SK-N-SH (cell line): ENCODE results near the gene RPS17. TPM values are rescaled to one million over a fixed set of nuclear protein-coding genes. Genes with fewer than 3 reads are reported as not detected.

ENCODE experiments used
- CTCF ChIA-PET: fragments of 300-600, 350-600 bp; formaldehyde crosslinking; extraction: SDS; loops from one replicate; lab custom pipeline; 2021; lab: Yijun Ruan, JAX
- POLR2A ChIA-PET: fragments of 350-600 bp; sonication (Branson Sonifier 250); formaldehyde crosslinking; extraction: SDS; loops from one replicate; lab custom pipeline; 2020; ENCODE audit warnings: antibody characterized with exemption, inconsistent platforms; lab: Yijun Ruan, JAX
- DNase-seq: peaks from one replicate; pipeline ENCODE4 v3.0.0; 2012
- H2AFZ ChIP-seq: fragments of 200-600 bp; sonication (generic); 2 replicates; pipeline ENCODE4 v1.8.1; 2016; ENCODE audit warnings: antibody characterized with exemption, mild to moderate bottlenecking, low read depth
- H3F3A ChIP-seq: fragments of 200-600 bp; sonication (generic); replicated peaks from 2 replicates; pipeline ENCODE3; 2016; ENCODE audit warnings: antibody characterized with exemption, mild to moderate bottlenecking; ENCODE audit not compliant: insufficient read depth
- H3K27ac ChIP-seq, 2 experiments: fragments of 200-500 bp in 1 of 2; fragments of 200-600 bp in 1 of 2; sonication (Bioruptor generic) in 1 of 2; sonication (generic), shearing (Covaris generic) in 1 of 2; 2 replicates each; pipeline versions ENCODE4 v1.5.1 to v1.6.1; 2014 to 2016; ENCODE audit warnings: low read depth in 2 of 2, inconsistent platforms in 1 of 2, low read length in 1 of 2, mild to moderate bottlenecking in 1 of 2, mixed read lengths in 1 of 2
- H3K27me3 ChIP-seq: fragments of 200-600 bp; sonication (generic), shearing (Covaris generic); 2 replicates; pipeline ENCODE4 v1.6.1; 2016; ENCODE audit warnings: mixed run types; ENCODE audit not compliant: insufficient read depth
- H3K36me3 ChIP-seq, 2 experiments: fragments of 200-500 bp in 1 of 2; fragments of 200-600 bp in 1 of 2; sonication (Bioruptor generic) in 1 of 2; sonication (generic) in 1 of 2; replicated peaks in 1 of 2; 2 replicates each; pipeline versions ENCODE3 to v1.5.1; 2014 to 2016; ENCODE audit warnings: low read length in 1 of 2, mild to moderate bottlenecking in 1 of 2; ENCODE audit not compliant: insufficient read depth in 2 of 2, control insufficient read depth in 1 of 2
- H3K4me1 ChIP-seq, 2 experiments: fragments of 200-500 bp in 1 of 2; fragments of 200-600 bp in 1 of 2; sonication (Bioruptor generic) in 1 of 2; sonication (generic), shearing (Covaris generic) in 1 of 2; 2 replicates each; pipeline versions ENCODE4 v1.5.1 to v1.6.1; 2014 to 2016; ENCODE audit warnings: low read depth in 1 of 2, low read length in 1 of 2, mixed run types in 1 of 2; ENCODE audit not compliant: insufficient read depth in 2 of 2, control insufficient read depth in 1 of 2
- H3K4me2 ChIP-seq: fragments of 200-600 bp; sonication (generic), shearing (Covaris generic); 2 replicates; pipeline ENCODE4 v1.6.1; 2017; ENCODE audit warnings: mixed run types
- H3K4me3 ChIP-seq, 2 experiments: fragments of 200-500 bp in 1 of 2; fragments of 200-600 bp in 1 of 2; sonication (Bioruptor generic) in 1 of 2; sonication (generic), shearing (Covaris generic) in 1 of 2; 2 replicates each; pipeline versions ENCODE4 v1.5.1 to v1.8.1; 2014 to 2016; ENCODE audit warnings: low read depth in 2 of 2, inconsistent platforms in 1 of 2, low read length in 1 of 2, mild to moderate bottlenecking in 1 of 2, mixed read lengths in 1 of 2, moderate library complexity in 1 of 2
- H3K79me2 ChIP-seq: fragments of 200-600 bp; sonication (generic); 2 replicates; pipeline ENCODE4 v1.8.1; 2017; ENCODE audit warnings: mild to moderate bottlenecking; ENCODE audit not compliant: insufficient read depth
- H3K9ac ChIP-seq: fragments of 200-600 bp; sonication (generic); 2 replicates; pipeline ENCODE4 v1.6.1; 2017; ENCODE audit warnings: mixed run types
- H3K9me2 ChIP-seq: fragments of 200-600 bp; sonication (generic); 2 replicates; pipeline ENCODE4 v1.6.1; 2017; ENCODE audit warnings: mixed run types
- H3K9me3 ChIP-seq: fragments of 200-600 bp; sonication (generic); 2 replicates; pipeline ENCODE4 v1.6.1; 2017; ENCODE audit warnings: mixed run types, mild to moderate bottlenecking, moderate library complexity
- H4K20me1 ChIP-seq: fragments of 200-600 bp; sonication (generic); 2 replicates; pipeline ENCODE4 v1.6.1; 2017; ENCODE audit warnings: mild to moderate bottlenecking, mixed run types; ENCODE audit not compliant: insufficient read depth
- CHD2 ChIP-seq: fragments of 150-350 bp; IDR thresholded peaks from 2 replicates; pipeline ENCODE4 v1.6.1; 2018; ENCODE audit warnings: low read length; ENCODE audit not compliant: partially characterized antibody
- EP300 ChIP-seq, 2 experiments: IDR thresholded peaks; 2 replicates each; pipeline versions ENCODE4 v1.4.0 to v1.6.1; 2012; ENCODE audit warnings: borderline replicate concordance in 1 of 2, low read depth in 1 of 2, low read length in 1 of 2
- EZH2phosphoT487 ChIP-seq: fragments of 200-600 bp; sonication (generic); IDR thresholded peaks from 2 replicates; pipeline ENCODE4 v1.6.1; 2017; ENCODE audit warnings: low read depth, mixed run types, mild to moderate bottlenecking, antibody characterized with exemption, moderate library complexity, borderline replicate concordance
- FOSL2 ChIP-seq: IDR thresholded peaks from 2 replicates; pipeline ENCODE4 v1.4.0; 2012; ENCODE audit warnings: low read depth, mild to moderate bottlenecking, moderate library complexity, borderline replicate concordance
- GABPA ChIP-seq: IDR thresholded peaks from 2 replicates; pipeline ENCODE4 v1.4.0; 2012; ENCODE audit warnings: low read depth, mild to moderate bottlenecking
- GATA2 ChIP-seq: sonication (generic); formaldehyde crosslinking; IDR thresholded peaks from 2 replicates; pipeline ENCODE4 v1.5.0; 2020; ENCODE audit warnings: mild to moderate bottlenecking, missing genetic modification reagents
- MEF2A ChIP-seq: IDR thresholded peaks from 2 replicates; pipeline ENCODE4 v1.4.0; 2012; ENCODE audit warnings: low read depth, borderline replicate concordance
- MXI1 ChIP-seq: IDR thresholded peaks from 2 replicates; pipeline ENCODE4 v1.6.1; 2012; ENCODE audit warnings: mild to moderate bottlenecking, low read depth, low read length, improper control_type of control experiment
- NFIC ChIP-seq: IDR thresholded peaks from 2 replicates; pipeline ENCODE4 v1.4.0; 2012; ENCODE audit warnings: borderline replicate concordance
- NRF1 ChIP-seq: IDR thresholded peaks from 2 replicates; pipeline ENCODE4 v1.6.1; 2012; ENCODE audit warnings: low read depth, mild to moderate bottlenecking, low read length
- RAD21 ChIP-seq: IDR thresholded peaks from 2 replicates; pipeline ENCODE4 v1.6.1; 2012; ENCODE audit warnings: mild to moderate bottlenecking, low read length
- RCOR1 ChIP-seq: fragments of 150-350 bp; IDR thresholded peaks from 2 replicates; pipeline ENCODE4 v1.6.1; 2017; ENCODE audit warnings: antibody characterized with exemption, low read length
- RFX5 ChIP-seq: IDR thresholded peaks from 2 replicates; pipeline ENCODE4 v1.6.1; 2012; ENCODE audit warnings: mild to moderate bottlenecking, improper control_type of control experiment, low read length
- RXRA ChIP-seq: IDR thresholded peaks from 2 replicates; pipeline ENCODE4 v1.4.0; 2012; ENCODE audit warnings: low read depth, mild to moderate bottlenecking, borderline replicate concordance
- TCF12 ChIP-seq: IDR thresholded peaks from 2 replicates; pipeline ENCODE4 v1.4.0; 2012
- YY1 ChIP-seq: IDR thresholded peaks from 2 replicates; pipeline ENCODE4 v1.4.0; 2012; ENCODE audit warnings: low read depth, mild to moderate bottlenecking
- WGBS: methylation state at CpG from one replicate; pipeline ENCODE4 v1.1.6; 2017; ENCODE audit warnings: low lambda C conversion rate; 5-methylcytosine and 5-hydroxymethylcytosine counted together
- polyA plus RNA-seq, 3 experiments: library from polyadenylated mRNA; depleted of rRNA; stranded (reverse); fragments of >200 nt; gene quantifications; 2 replicates each; pipeline ENCODE4 v1.2.3, GENCODE V29; 2012
- TF ChIP-seq, protein P1 (sequence below): IDR thresholded peaks from 2 replicates; pipeline ENCODE4 v1.4.0; 2012; ENCODE audit warnings: low read depth, borderline replicate concordance
- TF ChIP-seq, protein P2 (sequence below): fragments of 150-350 bp; IDR thresholded peaks from 2 replicates; pipeline ENCODE4 v1.6.1; 2017; ENCODE audit warnings: antibody characterized with exemption, low read length, low read depth, borderline replicate concordance
- TF ChIP-seq, protein P3 (sequence below): IDR thresholded peaks from 2 replicates; pipeline ENCODE4; 2012
- TF ChIP-seq, protein P4 (sequence below): IDR thresholded peaks from 2 replicates; pipeline ENCODE4 v1.4.0; 2012; ENCODE audit warnings: low read depth
- TF ChIP-seq, protein P5 (sequence below): IDR thresholded peaks from 2 replicates; pipeline ENCODE4 v1.6.1; 2012; ENCODE audit warnings: mild to moderate bottlenecking, low read depth, low read length, moderate library complexity

RPS17 gene
- polyA plus RNA-seq, 1 of the 3 experiments (the other 2 are of a cell fraction) = 9,168 TPM

DNA sequence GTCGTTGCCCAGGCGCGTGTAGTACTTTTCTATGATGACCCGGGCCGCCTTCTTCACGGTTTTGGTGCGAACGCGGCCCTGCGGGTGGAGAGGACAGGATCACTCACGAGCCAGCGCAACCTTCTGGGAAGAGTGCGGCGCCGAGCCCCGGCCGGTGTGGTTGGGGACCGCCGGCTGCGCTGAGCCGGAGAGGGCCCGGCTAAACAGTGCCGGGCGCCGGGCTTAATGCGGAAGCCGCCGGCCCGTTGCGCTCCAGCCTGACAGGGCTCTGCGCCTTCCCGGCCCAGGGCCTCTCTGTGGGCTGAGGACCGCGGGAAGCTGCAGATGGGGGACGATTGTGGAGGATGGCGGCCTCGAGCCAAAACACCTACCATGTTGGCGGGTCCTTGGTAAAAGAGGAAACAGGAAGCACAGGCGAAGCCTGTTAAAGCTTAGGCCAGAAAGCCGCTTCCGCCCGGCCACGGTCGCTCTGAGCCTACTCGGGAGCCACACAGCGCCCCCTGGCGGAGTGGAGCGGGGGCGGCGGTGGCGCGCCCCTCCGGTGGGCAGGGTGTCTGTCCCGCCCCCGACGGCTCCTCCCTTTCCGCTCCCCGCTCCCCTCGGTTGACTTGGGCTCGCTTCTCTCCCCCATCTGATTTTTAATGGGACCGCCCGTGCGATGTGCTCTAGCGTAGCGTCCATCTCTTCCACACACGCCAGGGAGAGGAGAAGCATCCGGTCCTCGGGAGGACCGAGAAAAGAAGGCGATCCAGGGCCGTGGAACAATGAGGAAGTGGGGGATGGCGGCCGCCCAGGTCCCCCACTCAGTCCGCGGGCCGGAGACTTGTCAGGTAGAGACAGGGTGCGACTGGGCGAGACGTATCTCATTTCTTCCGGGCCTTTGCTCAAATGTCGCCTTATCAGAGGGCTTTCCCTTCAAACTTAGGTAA lies at the start of gene RPS17 (continued):
- peak; percentile 39; the same call in 1 of the 2 replicates for TF ChIP-seq TCF12
- no peak for TF ChIP-seq EZH2phosphoT487
- TF ChIP-seq, protein P1, sequence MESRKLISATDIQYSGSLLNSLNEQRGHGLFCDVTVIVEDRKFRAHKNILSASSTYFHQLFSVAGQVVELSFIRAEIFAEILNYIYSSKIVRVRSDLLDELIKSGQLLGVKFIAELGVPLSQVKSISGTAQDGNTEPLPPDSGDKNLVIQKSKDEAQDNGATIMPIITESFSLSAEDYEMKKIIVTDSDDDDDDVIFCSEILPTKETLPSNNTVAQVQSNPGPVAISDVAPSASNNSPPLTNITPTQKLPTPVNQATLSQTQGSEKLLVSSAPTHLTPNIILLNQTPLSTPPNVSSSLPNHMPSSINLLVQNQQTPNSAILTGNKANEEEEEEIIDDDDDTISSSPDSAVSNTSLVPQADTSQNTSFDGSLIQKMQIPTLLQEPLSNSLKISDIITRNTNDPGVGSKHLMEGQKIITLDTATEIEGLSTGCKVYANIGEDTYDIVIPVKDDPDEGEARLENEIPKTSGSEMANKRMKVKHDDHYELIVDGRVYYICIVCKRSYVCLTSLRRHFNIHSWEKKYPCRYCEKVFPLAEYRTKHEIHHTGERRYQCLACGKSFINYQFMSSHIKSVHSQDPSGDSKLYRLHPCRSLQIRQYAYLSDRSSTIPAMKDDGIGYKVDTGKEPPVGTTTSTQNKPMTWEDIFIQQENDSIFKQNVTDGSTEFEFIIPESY = peak; percentile 74; the same call in 1 of the 2 replicates
- peak in 1 of 2 experiments; percentile 43; a peak in 2 of 4 replicates for TF ChIP-seq EP300 (IDR thresholded peaks at IDR 0.05; ENCODE audit: borderline replicate concordance in 1 of 2, low read depth in 1 of 2, low read length in 1 of 2)
- TF ChIP-seq RXRA = no peak
- peak; percentile 85 for TF ChIP-seq YY1
- TF ChIP-seq NRF1 = no peak
- TF ChIP-seq GATA2 (CRISPR knock-in tag) = peak; percentile 7; the same call in 1 of the 2 replicates
- peak; percentile 78 for TF ChIP-seq MXI1
- TF ChIP-seq, protein P2, sequence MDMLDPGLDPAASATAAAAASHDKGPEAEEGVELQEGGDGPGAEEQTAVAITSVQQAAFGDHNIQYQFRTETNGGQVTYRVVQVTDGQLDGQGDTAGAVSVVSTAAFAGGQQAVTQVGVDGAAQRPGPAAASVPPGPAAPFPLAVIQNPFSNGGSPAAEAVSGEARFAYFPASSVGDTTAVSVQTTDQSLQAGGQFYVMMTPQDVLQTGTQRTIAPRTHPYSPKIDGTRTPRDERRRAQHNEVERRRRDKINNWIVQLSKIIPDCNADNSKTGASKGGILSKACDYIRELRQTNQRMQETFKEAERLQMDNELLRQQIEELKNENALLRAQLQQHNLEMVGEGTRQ = no peak
- TF ChIP-seq, all 33 proteins: peak for 23

DNA sequence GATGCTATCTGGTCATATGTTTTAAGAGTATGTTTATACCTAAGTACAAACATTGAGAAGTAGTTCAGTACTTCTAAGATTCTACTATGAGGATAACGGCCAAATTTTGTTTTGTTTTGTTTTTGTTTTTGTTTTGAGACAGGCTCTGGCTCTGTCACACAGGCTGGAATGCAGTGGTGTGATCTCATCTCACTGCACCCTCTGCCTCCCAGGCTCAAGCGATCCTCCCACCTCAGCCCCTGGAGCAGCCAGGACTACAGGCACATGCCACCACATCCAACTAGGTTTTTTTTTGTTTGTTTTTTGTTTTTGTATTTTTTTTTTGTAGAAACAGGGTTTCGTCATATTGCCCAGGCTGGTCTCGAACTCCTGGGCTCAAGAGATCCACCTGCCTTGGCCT lies 47.5 kb upstream of the RPS17 start:
- Histone ChIP-seq H4K20me1 (no peaks in the 10 kb centered on the region), H3K4me3 (no peak overlapping the region), H3K79me2 (no peaks in the 10 kb centered on the region), H3K9me3 (no peaks in the 10 kb centered on the region), H3K4me1 (no peaks in the 10 kb centered on the region), H3K9ac (no peak overlapping the region), H3K27ac (no peak overlapping the region), H3K27me3 (no peaks in the 10 kb centered on the region), H3K36me3 (no peaks in the 10 kb centered on the region), H3K4me2 (no peak overlapping the region), H3K9me2 (no peaks in the 10 kb centered on the region), H2AFZ (no peak overlapping the region), H3F3A (no peaks in the 10 kb centered on the region)
- WGBS = 61% methylated on average over 4 of the region's 4 CpGs
- ChIA-PET CTCF (no interaction called here), POLR2A (no interaction called here)
- DNase-seq = no peak
- no peak for TF ChIP-seq RAD21
- TF ChIP-seq, protein P3, sequence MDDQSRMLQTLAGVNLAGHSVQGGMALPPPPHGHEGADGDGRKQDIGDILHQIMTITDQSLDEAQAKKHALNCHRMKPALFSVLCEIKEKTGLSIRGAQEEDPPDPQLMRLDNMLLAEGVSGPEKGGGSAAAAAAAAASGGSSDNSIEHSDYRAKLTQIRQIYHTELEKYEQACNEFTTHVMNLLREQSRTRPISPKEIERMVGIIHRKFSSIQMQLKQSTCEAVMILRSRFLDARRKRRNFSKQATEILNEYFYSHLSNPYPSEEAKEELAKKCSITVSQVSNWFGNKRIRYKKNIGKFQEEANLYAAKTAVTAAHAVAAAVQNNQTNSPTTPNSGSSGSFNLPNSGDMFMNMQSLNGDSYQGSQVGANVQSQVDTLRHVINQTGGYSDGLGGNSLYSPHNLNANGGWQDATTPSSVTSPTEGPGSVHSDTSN = no peak
- no peak for TF ChIP-seq FOSL2
- no peak for TF ChIP-seq MEF2A
- no peak for TF ChIP-seq RFX5
- TF ChIP-seq, protein P4, sequence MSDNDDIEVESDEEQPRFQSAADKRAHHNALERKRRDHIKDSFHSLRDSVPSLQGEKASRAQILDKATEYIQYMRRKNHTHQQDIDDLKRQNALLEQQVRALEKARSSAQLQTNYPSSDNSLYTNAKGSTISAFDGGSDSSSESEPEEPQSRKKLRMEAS = no peak
- TF ChIP-seq, protein P5, sequence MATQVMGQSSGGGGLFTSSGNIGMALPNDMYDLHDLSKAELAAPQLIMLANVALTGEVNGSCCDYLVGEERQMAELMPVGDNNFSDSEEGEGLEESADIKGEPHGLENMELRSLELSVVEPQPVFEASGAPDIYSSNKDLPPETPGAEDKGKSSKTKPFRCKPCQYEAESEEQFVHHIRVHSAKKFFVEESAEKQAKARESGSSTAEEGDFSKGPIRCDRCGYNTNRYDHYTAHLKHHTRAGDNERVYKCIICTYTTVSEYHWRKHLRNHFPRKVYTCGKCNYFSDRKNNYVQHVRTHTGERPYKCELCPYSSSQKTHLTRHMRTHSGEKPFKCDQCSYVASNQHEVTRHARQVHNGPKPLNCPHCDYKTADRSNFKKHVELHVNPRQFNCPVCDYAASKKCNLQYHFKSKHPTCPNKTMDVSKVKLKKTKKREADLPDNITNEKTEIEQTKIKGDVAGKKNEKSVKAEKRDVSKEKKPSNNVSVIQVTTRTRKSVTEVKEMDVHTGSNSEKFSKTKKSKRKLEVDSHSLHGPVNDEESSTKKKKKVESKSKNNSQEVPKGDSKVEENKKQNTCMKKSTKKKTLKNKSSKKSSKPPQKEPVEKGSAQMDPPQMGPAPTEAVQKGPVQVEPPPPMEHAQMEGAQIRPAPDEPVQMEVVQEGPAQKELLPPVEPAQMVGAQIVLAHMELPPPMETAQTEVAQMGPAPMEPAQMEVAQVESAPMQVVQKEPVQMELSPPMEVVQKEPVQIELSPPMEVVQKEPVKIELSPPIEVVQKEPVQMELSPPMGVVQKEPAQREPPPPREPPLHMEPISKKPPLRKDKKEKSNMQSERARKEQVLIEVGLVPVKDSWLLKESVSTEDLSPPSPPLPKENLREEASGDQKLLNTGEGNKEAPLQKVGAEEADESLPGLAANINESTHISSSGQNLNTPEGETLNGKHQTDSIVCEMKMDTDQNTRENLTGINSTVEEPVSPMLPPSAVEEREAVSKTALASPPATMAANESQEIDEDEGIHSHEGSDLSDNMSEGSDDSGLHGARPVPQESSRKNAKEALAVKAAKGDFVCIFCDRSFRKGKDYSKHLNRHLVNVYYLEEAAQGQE = no peak
- TF ChIP-seq EZH2phosphoT487 = no peak
- no peak for TF ChIP-seq GABPA
- no peak for TF ChIP-seq CHD2
- TF ChIP-seq NFIC = no peak
- TF ChIP-seq EP300 (IDR thresholded peaks at IDR 0.05; ENCODE audit: borderline replicate concordance in 1 of 2, low read depth in 1 of 2, low read length in 1 of 2) = no peak
- TF ChIP-seq RCOR1 = no peak
